Stomach smooth muscle (tissue), 2 donors: ENCODE measurements around the gene RRBP1.

Experiments
- H3K27ac ChIP-seq: one replicate; pipeline ENCODE4 v1.7.0; 2013; ENCODE audit warnings: mild to moderate bottlenecking, low read length, inconsistent platforms
- H3K27me3 ChIP-seq, 2 donors: one replicate each; pipeline ENCODE4 v1.7.0; 2013; ENCODE audit warnings: low read length in 2 of 2; ENCODE audit not compliant: insufficient read depth in 2 of 2, control insufficient read depth in 1 of 2
- H3K36me3 ChIP-seq, 2 donors: one replicate each; pipeline ENCODE4 v1.7.0; 2013; ENCODE audit warnings: low read length in 2 of 2; ENCODE audit not compliant: control insufficient read depth in 2 of 2, insufficient read depth in 2 of 2
- H3K4me1 ChIP-seq: one replicate; pipeline ENCODE4 v1.7.0; 2013; ENCODE audit warnings: low read length; ENCODE audit not compliant: control insufficient read depth, insufficient read depth
- H3K4me3 ChIP-seq, 2 donors: one replicate each; pipeline ENCODE4 v1.7.0; 2013; ENCODE audit warnings: low read length in 2 of 2
- H3K9ac ChIP-seq, 2 donors: one replicate each; pipeline ENCODE4 v1.7.0; 2013; ENCODE audit warnings: low read length in 2 of 2, mild to moderate bottlenecking in 1 of 2
- H3K9me3 ChIP-seq, 2 donors: one replicate each; pipeline ENCODE4 v1.7.0; 2013; ENCODE audit warnings: low read length in 2 of 2; ENCODE audit not compliant: control insufficient read depth in 2 of 2
- donor health status: healthy.
- donor health status: Pancreatic carcinoma.

Gene RRBP1

DNA sequence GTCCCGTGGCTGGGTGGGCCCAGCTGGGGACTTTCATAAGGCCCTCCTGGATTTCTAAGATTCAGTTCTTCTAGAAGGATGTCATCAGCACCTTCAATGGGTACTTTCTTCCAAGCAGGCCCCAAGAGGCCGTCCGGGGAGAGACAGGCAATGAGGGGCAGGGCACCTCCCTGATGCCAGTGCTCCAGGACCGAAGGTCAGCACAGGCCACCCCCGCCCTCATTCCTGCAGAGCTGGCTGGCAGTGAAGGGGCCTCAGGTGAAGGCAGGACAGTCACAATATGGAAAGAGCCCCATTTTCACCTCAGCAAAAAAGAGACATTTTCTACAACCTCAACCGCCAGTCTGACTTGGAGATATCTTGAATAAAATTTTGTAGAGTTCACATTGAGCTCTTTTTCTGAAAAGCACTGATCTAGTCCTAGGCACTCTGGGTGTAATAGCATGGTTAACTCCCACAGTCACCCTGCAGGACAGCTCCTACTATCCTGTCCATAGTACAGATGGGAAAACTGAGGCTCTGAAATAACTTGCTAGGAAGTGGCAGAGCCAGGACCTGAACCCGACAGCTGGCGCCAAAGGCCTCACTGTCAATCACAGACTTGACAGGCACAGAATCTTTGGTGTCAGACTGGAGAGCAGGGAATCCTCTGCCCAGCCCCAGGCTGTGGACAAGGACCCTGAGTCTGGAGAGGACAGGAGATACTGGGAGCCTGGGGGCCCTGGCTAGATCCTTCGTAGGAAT, 50.3 kb downstream of the RRBP1 start:
- Histone ChIP-seq H3K9me3 (no peaks in the 10 kb centered on the region), H3K9ac (no peak overlapping the region), H3K27ac (no peak overlapping the region), H3K4me1 (peaks cover 36% of the 10 kb centered on the region), H3K36me3 (peaks cover 43 to 49% of the 10 kb centered on the region in 2 donors), H3K4me3 (no peak overlapping the region), H3K27me3 (no peaks in the 10 kb centered on the region)

DNA sequence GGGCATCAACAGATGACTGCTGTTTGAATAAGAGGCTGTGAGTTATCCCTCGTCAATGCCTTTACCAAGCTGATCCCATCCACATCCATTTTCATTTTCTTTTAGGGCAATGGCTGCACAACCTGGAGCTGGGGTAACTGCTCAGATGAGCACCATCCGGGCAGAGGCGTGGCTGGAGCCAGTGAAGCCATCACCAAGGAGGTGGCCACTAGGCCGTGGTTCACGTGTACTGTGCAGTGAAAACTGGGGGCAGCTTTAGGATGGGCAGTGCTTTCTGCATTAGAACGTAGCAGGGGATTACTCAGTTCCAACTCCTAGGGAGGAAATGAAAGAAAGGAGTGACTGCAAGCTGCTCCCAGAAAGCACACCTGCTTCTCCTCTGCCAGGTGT, 51.2 kb downstream of the RRBP1 start:
- H3K27me3 ChIP-seq, result no peaks in the 10 kb centered on the region
- H3K9me3 ChIP-seq, result no peaks in the 10 kb centered on the region
- no peak overlapping the region for H3K4me3 ChIP-seq
- peaks cover 27% of the 10 kb centered on the region for H3K4me1 ChIP-seq
- H3K9ac ChIP-seq, result no peak overlapping the region
- H3K27ac ChIP-seq, result no peak overlapping the region
- H3K36me3 ChIP-seq, result peaks cover 47 to 50% of the 10 kb centered on the region in 2 donors

DNA sequence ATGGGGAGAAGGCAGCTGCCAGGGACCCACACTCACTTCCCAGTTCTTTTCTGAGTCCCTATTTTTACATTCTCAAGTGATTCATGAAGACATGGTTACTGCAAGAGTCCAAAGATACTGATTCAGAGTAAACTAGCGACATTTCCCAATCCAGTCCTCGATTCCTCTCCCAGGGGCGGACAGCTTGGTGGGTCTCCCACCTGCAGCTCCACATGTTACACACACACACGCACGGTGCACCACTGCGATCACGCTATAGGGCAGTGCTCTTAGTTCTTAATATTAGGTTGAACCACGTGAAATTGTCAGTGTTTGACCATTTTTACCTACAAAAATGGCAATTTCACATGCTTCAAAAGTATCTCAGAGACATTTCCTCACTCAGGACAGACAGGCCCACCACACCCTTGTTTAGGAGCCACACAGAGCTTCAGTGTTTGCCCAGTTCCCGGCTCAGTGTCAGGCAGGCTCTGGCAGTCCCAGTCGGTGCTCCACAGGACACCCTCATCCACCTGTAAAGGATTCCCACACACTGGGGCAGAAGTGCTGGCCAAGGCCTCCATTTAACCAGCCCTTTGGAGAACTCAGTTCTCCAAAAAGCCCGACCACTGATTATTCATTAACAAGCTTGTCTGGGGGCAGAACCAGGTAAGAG, 51.8 kb downstream of the RRBP1 start:
- no peak overlapping the region for H3K27ac ChIP-seq
- H3K9me3 ChIP-seq, result no peaks in the 10 kb centered on the region
- H3K4me3 ChIP-seq, result no peak overlapping the region
- H3K9ac ChIP-seq, result no peak overlapping the region
- H3K27me3 ChIP-seq, result no peaks in the 10 kb centered on the region
- peaks cover 45 to 47% of the 10 kb centered on the region in 2 donors for H3K36me3 ChIP-seq
- peaks cover 22% of the 10 kb centered on the region for H3K4me1 ChIP-seq

DNA sequence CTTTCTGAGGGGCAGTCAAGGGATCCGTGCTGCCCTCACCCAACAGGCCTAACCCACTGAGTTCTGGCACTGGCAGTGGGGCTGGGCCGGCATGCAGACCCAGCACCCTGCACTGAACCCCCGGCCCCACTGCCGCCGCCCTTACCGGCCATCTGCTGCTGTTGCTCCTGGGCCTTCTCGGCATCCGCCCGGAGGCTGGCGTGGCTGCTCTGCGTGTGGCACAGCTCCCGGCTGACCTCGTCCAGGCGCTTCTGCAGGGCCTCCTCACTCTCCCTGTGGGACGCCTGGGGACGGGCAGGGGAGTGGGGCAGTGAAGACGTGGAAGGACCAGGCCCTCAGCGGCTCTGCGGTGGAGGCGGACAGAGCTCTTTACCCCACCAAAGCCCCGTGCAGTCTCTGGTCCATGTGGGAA, 52.4 kb downstream of the RRBP1 start:
- Histone ChIP-seq H3K27ac (no peak overlapping the region), H3K27me3 (no peaks in the 10 kb centered on the region), H3K4me1 (peaks cover 16% of the 10 kb centered on the region), H3K9me3 (no peaks in the 10 kb centered on the region), H3K4me3 (no peak overlapping the region), H3K36me3 (peaks cover 45 to 48% of the 10 kb centered on the region in 2 donors), H3K9ac (no peak overlapping the region)

DNA sequence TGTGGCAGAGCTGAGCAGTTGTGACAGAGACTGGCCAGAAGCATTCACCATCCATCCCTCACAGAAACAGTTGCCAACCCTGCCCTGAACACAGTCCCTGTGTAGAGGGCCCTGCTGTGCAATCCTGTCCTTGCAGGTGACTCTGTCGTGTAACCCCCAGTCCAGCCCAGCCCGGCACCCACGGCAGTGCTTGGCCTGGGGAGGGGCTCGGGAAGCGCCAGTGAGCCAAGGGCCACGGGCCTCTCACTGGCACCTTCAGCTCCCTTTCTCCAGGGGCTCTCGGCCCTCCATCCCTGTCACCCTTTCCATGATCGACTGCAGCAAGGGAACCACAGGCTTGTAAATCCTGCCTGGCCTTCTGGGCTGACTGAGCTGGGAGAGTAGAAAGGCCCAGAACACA, 53.0 kb downstream of the RRBP1 start:
- peaks cover 9% of the 10 kb centered on the region for H3K4me1 ChIP-seq
- no peak overlapping the region for H3K27ac ChIP-seq
- peaks cover 49 to 53% of the 10 kb centered on the region in 2 donors for H3K36me3 ChIP-seq
- H3K27me3 ChIP-seq, result no peaks in the 10 kb centered on the region
- no peak overlapping the region for H3K9ac ChIP-seq
- no peaks in the 10 kb centered on the region for H3K9me3 ChIP-seq
- H3K4me3 ChIP-seq, result no peak overlapping the region

DNA sequence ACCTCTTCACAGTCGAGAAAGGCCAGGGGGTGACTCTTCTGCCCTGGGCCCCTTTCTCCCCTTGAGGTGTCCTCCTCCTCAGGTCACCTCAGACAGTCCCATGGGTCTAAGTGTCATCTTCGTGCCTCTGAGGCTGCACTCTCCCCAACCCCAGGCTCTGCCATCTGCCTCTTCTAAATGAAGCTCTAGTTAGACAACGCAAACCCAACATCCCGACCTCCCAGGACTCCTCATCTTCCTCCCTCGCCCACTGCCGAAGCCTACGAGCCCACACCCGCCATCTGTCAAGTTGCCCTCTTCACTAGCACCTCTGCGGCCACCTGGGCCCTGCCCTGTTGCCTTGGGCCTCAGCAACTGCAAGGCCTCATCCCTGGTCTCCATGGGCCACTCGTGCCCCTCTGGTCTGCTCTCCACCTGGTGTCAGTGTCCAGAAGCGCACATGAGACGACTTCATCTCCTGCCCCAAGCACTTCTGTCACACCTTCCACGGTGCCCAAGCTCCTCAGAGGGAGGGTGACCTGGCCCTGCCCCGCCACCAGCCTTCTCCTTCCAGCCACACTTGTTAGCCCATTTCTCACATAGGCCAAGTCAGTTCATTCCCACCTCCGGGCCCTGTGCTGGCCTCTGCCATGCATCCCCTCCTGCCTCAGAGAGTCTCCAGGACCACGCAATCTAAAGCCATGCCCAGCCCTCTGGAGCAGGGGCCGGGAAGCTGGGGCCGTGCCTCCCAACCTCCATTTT, 53.8 kb downstream of the RRBP1 start:
- Histone ChIP-seq H3K36me3 (peaks cover 49 to 54% of the 10 kb centered on the region in 2 donors), H3K4me1 (peaks cover 5% of the 10 kb centered on the region), H3K4me3 (no peak overlapping the region), H3K9me3 (no peaks in the 10 kb centered on the region), H3K27me3 (no peaks in the 10 kb centered on the region), H3K27ac (no peak overlapping the region), H3K9ac (no peak overlapping the region)

DNA sequence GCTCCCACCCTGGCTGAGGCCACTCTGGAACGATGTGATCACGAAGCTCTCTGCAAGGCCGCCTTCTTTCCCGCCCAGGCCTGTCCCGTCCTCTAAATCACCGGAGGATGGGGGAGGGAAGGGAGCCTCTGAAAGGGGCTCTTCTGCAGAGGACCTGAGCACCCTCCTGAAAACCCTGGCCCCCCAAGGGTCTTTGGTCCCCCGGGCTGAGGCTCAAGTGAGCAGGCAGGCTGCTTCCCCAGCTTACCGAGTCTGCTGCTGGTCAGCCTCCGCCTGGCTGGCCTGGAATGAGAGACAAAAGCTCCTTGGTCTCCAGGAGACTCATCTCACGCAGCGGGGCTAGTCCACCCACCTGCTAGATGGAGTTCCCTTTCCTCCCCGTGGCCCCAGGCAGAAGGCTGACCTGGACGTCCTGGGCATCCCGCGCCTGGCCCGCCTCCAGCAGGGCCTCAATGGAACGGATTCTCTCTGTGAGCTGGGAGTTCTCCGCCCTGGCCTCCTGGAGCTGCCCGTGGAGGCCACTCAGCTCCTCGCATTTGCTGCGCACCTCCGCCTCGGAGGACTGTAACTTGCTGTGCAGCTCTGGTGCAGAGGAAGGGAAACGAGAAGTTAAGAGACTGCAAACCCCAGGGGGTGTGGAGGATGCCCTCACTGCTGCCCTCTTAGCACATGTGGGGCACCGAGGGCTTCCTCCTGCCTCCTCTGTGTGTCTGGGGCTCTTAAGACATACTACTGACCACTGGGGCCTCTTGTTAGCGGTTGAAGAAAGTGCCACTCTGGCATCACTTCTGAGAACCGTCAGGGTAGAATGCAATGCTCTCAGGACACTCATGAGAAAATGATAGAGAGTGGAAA, 54.7 kb downstream of the RRBP1 start:
- H3K27ac ChIP-seq, result no peak overlapping the region
- H3K9me3 ChIP-seq, result no peaks in the 10 kb centered on the region
- H3K4me3 ChIP-seq, result no peak overlapping the region
- no peak overlapping the region for H3K9ac ChIP-seq
- no peaks in the 10 kb centered on the region for H3K27me3 ChIP-seq
- H3K4me1 ChIP-seq, result peaks cover 5% of the 10 kb centered on the region
- peaks cover 50 to 52% of the 10 kb centered on the region in 2 donors for H3K36me3 ChIP-seq

DNA sequence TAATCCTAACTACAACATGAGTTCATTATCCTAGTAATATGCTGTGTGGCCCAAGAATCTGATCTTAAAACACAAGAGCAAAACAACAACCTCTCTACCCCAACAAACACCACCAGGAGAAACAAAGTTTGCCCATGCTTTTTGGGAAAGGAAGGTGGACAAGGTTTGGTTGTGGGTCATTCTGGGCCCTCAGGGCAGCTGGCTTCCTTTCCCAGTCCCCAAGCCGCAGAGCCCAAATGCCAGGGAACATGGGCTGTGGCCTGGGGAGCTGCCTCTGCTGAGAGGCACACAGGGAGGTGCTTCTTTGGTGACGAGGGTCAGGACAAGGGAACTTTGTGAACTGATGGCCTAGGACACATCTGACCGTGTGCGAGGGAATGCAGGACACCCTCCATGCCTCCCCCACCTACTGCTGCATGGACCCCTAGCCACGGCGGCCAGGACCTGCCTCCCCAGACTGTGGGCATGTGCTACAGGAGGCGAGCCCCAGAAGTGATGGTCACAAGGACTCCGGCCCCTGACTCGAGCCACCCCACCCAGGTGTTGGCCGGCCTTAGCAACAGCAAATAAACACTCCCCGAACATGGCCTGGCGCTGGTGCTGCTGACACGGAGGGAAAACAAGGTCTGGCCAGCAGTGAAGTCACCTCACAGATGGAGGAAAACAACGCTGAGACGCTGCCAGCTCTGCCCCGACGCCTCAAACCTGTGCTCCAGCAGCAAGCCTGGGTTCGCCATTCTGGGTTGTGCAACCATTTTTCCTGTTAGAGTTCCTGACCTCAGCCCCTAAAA, 55.6 kb downstream of the RRBP1 start:
- Histone ChIP-seq H3K36me3 (peaks cover 48 to 56% of the 10 kb centered on the region in 2 donors), H3K4me3 (no peak overlapping the region), H3K9me3 (no peaks in the 10 kb centered on the region), H3K27ac (no peak overlapping the region), H3K4me1 (peaks cover 5% of the 10 kb centered on the region), H3K9ac (no peak overlapping the region), H3K27me3 (no peaks in the 10 kb centered on the region)

DNA sequence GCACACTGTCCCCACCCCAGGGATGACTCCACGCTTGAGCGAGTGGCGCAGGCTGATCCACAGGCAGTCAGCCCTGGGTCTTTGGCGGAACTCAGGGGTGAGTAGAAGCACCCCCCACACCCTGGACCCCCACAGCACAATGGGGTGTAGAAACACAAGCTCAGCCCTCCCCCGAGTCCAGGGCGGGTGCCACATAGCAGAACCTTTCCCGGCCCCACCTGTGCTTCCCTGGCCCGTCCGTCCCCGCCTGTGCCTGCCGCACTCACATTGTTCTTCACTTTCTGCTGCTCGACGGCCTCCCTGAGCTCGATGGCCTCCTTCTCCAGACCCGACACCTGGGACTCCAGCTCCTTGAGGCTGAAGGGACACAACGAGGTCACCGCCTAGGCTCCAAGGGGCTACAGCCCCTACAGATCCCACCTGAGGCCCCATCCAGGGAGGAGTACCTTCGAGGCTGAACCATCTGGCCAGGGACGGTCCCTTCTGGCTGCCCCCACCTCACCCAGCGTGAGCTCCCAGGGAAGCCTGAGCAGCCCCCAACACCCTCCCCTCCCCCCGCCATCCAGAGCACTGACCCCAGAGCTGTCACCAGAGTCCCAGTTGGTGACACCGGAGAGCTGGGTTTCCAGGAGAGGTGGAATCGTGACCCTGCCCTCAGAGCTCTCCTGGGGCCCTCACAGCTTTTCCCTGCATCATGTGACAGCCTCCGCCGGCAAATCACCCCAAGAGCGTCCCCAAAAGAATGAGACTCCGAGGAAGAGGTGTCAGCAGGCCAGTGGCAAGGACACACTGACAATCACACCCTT, 56.6 kb downstream of the RRBP1 start:
- Histone ChIP-seq H3K27ac (no peak overlapping the region), H3K9me3 (no peaks in the 10 kb centered on the region), H3K4me1 (peaks cover 5% of the 10 kb centered on the region), H3K9ac (no peak overlapping the region), H3K27me3 (no peaks in the 10 kb centered on the region), H3K4me3 (no peak overlapping the region), H3K36me3 (peaks cover 51 to 61% of the 10 kb centered on the region in 2 donors)
